ENCODE data around the gene LDHD.

LDHD gene

DNA sequence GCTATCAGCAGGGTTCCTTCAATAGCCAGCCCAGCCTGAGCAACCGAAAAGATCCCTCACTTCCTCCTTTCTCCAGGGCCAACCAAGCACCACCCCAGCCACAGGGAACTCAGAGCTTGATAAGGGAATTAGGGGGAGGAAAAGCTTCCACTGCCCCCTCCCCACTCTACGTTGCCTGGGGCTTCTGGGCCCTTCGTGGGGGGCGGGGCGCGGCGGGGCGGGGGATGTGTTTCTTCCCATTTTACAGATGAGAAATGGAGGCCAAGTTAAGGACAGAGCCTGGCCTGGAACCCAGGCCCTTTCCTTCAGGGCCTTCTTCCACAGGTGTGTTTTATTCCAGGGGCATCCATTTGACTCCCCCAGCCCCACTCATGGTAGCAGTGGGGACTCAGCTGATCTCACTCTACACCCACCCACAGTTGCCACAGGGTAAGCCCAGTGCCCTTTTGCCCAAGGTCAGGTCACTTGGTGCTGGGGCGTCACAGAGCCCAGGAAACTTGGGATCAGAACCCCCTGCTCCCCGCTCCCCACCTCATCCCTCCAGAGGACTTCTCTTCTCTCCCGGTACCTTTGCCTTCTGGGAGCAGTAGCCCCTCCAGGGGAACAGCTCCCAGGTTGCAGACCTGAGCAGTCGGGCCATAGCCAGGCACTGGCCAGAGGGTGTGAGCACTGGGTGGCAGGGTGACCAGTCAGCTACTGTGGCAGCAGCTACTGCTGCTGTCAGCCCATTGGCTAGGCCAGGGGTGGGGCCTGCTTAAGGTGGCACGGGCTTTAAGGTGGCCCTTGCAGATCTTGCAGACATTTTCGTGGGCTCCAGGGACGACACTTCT is at the start of gene LDHD:
TSS of gene LDHD (minus strand) at position 700 of the 830 bp plus-strand sequence. CDS start at position 640, 60 bp downstream.
- no peak within 1 kb of the TSS for H3K4me3 ChIP-seq (ENCODE audit: low read depth, low read length)
- no peak for DNase-seq (ENCODE audit: low read depth)
- TF ChIP-seq, protein P1, sequence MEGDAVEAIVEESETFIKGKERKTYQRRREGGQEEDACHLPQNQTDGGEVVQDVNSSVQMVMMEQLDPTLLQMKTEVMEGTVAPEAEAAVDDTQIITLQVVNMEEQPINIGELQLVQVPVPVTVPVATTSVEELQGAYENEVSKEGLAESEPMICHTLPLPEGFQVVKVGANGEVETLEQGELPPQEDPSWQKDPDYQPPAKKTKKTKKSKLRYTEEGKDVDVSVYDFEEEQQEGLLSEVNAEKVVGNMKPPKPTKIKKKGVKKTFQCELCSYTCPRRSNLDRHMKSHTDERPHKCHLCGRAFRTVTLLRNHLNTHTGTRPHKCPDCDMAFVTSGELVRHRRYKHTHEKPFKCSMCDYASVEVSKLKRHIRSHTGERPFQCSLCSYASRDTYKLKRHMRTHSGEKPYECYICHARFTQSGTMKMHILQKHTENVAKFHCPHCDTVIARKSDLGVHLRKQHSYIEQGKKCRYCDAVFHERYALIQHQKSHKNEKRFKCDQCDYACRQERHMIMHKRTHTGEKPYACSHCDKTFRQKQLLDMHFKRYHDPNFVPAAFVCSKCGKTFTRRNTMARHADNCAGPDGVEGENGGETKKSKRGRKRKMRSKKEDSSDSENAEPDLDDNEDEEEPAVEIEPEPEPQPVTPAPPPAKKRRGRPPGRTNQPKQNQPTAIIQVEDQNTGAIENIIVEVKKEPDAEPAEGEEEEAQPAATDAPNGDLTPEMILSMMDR (IDR thresholded peaks at IDR 0.05; ENCODE audit: low read depth, low read length, missing control alignments), result no peak

DNA sequence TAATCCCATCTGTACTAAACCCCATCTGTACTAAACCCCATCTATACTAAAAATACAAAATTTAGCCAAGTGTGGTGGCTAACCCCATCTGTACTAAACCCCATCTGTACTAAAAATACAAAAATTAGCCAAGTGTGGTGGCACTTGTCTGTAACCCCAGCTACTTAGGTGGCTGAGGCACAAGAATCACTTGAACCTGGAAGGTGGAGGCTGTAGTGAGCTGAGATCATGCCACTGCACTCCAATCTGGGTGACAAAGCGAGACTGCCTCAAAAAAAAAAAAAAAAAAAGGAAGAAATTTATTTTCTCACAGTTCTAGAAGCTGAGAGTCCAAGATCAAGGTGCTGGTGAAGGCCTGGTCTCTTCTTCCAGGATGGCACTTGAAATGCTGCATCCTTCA is 43.8 kb upstream of the LDHD start:
- no peak overlapping the region for H3K4me3 ChIP-seq (ENCODE audit: low read depth, low read length)
- no peak for DNase-seq (ENCODE audit: low read depth)
- TF ChIP-seq, protein P1 (IDR thresholded peaks at IDR 0.05; ENCODE audit: low read depth, low read length, missing control alignments), result no peak

DNA sequence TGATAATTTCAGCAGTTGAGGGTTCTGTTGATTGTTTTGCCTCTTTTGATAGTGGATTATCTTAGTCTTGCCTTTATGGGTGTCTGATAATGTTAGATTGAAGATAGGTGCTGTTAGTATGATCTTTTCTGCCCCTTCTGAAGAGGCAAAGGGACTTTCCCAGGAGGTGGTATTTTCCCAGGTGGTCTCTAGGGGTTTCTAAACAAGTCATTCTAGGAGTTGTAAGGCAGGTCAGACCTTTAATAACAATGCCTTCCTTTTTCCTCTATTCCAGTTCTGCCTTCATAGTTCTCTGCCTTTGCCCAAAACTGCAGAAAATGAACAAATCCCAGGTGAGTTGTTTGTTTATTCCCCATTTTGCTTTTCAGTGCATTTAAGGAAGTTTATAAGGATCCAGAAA is 36.1 kb upstream of the LDHD start:
- DNase-seq (ENCODE audit: low read depth), result no peak
- H3K4me3 ChIP-seq (ENCODE audit: low read depth, low read length), result no peak overlapping the region
- TF ChIP-seq, protein P1 (IDR thresholded peaks at IDR 0.05; ENCODE audit: low read depth, low read length, missing control alignments), result no peak

DNA sequence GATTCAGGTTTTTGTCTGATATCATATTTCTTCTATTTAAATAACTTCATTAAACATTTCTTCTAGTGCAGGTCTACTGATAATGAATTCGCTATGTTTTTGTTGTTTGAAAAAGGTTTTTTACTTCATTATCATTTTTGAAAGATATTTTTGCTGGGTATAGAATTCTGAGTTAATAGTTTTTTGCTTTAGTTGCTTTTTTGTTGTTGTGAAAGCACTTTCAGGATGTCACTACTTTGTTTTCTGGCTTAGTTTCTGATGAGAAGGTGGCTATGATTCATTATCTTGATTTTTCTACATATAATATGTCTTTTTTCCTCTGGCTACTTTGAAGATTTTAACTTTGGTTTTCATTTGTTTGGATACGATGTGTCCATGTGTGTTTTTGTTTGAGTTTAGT is 35.2 kb upstream of the LDHD start:
- no peak for DNase-seq (ENCODE audit: low read depth)
- TF ChIP-seq, protein P1 (IDR thresholded peaks at IDR 0.05; ENCODE audit: low read depth, low read length, missing control alignments), result no peak
- no peak overlapping the region for H3K4me3 ChIP-seq (ENCODE audit: low read depth, low read length)

DNA sequence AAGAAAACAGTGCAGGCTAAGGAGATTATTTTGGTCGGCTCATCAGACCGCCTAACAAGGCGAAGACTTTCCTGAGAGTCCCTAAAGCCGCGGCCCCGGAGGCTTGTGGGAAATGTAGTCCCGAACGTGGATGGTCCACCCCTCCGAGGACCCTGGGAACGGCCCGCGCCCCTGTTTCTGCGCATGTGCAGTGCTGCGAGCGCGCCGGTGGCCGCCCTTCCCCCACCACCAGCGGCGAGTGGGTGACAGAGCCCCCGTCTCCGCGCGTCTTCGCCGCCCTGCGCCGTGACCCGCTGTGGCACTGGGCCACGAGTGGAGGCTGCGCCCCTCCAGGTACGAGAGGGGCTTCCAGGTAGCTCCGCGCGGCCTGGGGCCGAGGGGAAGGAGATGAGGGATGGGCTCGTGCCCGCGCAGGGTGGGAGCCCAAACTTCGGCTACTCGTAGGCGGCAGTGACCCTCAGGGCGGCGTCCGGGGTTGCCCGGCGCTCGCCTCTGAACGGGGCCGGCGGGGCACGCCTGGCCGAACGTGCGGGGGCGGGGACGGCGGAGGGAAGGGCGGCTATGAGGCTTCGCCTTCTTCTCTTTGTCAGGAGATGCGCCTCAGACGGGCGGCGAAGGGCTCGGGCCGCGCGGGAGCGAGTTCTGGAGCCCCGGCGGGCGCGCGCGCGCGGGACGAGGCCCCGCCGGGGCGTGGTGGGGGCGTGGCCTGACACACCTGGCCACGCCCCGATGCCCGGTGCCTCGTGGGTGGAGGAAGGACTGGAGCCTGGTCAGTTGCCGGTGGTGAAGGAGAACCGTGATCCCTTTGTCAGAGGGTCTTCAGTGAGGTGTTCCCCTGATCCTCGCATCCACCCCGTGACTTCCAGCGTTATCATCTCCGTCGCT is 32.0 kb upstream of the LDHD start, which contains the start of gene ZFP1:
TSS of gene ZFP1 (plus strand) at position 214 of the 885 bp plus-strand sequence. CDS start 4,428 bp downstream, outside the sequence.
- TF ChIP-seq, protein P1 (IDR thresholded peaks at IDR 0.05; ENCODE audit: low read depth, low read length, missing control alignments), result no peak

DNA sequence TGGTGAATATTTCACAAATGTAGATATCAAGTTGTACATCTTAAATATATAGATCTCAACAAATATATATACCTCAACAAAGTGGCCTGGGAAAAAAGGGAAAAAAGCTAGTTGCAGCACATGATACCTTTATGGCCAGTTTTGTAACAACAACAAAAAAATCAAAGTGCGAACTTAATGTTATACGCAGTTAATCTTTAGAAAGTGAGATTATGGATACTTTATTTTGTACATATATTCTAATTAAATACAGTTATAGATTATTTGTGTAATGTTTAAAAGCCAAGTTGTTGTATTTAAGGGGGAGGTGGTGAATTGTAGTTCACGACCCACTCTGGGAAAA is 31.4 kb upstream of the LDHD start:
- H3K4me3 ChIP-seq (ENCODE audit: low read depth, low read length), result peak overlapping the region; percentile 92; the same call in 1 of the 2 replicates
- TF ChIP-seq, protein P1 (IDR thresholded peaks at IDR 0.05; ENCODE audit: low read depth, low read length, missing control alignments), result no peak

More for the DNA sequence above, 32.0 kb upstream of the LDHD start, which contains the start of gene ZFP1:
- H3K4me3 ChIP-seq (ENCODE audit: low read depth, low read length), result peak within 1 kb of the TSS; percentile 92
- DNase-seq (ENCODE audit: low read depth), result peak; percentile 77

More for the DNA sequence above, 31.4 kb upstream of the LDHD start:
- DNase-seq (ENCODE audit: low read depth), result no peak
